ENCODE results near the gene MID1.

The MID1 gene

DNA sequence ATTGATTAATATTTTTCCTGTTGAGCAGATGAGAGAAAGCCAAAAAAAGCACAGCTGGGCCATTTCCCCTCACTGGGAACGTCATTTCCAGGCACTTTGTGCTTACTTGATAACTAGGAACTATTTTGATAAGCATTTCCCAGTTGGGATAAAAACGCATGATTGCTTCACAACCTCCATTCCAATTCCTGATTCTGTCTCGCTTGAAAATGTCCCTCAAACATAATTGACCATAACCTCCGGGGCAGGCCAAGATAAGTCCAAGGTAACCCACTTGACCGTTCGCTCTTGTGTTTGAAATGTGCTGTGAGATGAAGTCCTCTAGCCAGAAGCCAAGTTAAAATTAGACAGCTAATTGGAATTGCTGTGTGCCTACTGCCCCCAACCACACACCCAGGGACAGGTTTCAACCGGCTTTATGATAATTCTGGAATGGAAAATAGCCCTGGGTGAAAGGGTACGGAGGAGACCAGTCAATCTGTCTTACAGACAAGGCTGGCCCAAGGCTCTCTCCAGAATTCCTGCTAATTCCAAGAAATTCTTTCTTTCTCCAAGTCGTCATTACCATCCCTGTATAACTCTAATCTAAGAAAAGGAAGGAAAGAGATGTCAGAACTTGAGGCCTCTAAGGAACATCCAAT lies 137.1 kb downstream of the MID1 start:
- DNase-seq: no peak

DNA sequence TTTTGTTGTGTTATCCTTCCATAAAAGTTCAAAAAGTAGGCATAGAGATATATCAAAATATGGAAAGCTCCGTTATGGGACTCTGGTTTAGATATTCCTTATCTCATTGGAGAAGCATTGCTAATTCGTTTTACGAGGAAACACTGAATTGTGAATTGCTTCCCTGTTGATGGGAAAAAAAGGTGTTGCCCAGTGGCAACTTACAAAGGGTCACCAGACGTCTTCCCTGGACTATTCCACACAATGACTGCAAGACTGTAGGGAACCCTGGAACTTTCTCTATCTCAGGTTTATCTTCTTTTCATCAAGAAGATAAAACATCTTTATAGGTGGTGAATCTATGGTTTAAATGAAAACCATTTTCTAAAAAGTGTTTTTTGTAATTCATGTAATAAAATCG lies 137.7 kb downstream of the MID1 start:
- DNase-seq: no peak

DNA sequence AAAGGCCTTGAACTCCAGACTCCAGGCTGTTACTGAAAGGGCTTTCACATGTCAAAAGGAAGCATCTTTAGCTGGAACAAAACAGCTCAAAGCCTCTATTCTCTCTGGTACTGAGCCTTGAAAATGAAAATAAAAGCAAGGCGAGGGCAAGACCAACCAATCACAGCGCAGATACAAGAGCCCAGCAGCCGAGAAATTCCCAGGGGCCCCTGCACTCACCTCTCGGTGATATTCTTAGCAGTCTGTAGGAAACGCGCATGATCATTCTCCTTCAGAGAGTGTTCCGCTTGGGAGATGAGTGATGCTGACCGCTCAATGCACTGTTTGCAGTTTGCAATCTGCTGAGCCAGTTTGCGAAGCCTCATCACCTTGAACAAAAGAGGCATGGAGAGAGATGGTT lies 138.1 kb downstream of the MID1 start:
- DNase-seq: no peak

DNA sequence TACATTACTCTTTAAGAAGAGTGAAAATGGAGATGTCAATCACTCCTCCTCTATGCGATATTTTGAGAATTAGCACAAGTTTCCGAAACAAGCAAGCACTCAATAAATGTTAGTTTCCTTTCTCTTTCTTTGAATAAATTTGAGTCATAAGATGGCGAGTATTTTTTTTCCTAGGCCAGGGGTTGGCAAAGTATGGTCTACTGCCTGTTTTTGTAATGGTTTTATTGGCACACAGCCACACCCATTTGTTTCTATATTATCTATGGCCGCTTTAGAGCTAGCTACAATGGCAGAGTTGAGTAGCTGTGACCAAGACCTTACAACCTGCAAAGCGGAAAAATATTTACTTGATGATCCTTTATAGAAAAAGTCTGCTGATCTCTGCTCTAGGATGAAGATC lies 139.5 kb downstream of the MID1 start:
- no peak for DNase-seq

DNA sequence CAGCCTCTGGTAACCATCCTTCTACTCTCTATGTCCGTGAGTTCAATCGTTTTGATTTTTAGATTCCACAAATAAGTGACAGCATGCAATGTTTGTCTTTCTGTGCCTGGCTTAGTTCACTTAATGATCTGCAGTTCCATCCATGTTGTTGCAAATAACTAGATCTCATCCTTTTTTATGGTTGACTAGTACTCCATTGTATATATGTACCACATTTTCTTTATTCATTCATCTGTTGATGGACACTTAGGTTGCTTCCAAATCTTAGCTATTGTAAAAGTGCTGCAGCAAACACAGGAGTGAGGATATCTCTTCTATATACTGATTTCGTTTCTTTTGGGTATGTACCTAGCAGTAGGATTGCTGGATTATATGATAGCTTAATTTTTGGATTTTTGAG lies 140.9 kb downstream of the MID1 start:
- no peak for DNase-seq

DNA sequence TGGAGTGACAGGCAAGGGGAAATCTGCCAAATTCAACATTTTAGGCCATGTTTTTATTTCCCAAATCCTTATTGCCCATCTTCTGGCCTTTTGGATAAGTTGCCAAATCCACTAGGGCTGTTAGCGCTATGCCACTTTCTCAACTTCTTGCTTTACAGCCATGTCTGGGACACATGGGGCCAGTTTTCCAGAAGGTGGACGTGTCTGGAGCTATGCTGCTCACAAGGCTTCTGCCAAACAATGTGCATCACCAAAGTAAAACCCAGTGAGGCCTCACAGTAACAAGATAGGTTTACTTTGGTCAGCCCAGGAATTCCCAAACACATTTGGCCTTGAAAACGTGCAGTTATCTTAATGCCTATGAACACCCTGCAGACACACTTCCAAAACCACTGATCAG lies 142.9 kb downstream of the MID1 start:
- DNase-seq: no peak

DNA sequence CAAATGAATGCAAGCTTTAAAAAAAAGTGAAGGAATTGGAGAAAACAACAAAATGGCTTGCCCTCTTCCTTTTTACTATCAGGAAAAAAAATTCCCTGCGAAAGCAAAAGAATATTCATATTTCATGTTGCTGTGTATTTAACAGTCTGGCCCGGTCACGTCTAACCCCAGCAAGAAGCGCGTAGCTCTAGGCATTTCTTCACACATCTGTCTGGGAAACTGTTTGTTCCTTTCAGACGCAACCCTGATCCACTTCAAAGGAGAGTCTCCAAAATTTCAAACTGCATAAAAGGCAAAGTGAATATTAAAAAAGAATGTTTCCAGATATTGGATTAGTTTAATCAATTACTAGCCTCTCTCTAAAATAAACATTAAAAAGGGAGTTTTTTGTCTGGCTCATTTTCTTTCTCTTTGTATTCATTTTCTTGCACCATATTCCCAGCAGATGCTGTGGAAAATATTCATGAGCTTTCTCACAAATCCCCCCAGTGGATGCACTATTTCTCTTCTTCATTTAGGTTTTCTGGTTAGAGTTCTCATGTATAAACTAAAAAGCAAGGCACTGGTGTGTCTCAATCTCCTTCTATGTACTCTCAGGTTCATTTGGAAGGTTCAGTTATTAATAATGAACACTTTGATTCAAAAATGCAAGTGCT lies 145.3 kb downstream of the MID1 start:
- no peak for DNase-seq

DNA sequence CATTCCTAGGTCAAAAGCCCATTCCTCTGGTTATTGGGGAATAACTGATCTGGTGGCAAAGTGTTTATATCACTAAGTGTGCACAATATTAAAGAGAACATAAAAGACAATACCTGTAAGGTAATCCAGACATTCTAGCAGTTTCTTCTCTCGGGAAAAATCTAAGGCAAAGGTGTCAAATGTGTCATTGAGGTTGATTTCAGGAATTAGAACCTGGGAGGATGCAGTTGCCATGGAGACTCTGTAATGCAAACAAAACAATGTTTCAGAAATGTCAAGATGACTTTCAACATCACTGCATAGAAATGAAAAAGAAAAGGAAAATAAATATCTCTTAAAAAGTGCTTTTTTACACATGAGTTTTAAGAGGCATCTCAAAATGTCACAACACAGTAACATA lies 145.9 kb downstream of the MID1 start:
- DNase-seq: no peak

DNA sequence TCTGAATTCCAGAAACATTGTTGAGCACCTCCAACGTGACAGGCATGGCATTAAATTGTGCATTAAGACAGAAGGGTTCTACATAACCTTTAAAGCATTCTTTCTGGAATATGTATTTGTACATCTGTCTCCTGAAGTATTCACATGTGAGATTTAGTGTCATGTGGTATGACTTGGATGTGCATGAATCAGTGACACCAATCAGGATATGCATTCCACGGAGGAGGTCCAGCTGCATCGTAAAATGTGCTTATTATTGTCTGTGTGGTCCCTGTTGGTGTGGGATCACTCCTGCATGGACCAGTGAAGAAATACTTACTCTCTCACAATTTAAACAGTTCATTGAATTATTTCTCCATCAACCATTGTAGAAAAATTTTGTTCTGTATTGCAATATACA lies 149.0 kb downstream of the MID1 start:
- DNase-seq: no peak

DNA sequence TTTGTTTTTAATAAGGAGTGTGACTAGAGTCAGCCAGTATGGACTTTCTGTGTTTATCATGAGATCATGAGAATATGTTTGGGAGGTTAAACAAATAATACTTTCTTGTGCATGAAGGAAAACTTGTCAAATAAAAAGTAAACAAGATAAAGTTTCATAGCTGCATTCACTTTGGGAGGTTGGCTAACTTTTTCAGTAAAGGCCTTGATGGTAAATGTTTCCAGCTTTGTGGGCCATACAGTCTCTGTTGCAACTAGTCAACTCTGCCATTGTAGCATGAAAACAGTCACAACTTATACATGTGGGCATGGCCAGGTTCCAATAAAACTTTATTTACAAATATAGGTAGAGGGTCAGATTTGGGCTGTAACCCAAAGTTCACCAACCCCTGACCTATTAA lies 150.4 kb downstream of the MID1 start:
- DNase-seq: no peak

DNA sequence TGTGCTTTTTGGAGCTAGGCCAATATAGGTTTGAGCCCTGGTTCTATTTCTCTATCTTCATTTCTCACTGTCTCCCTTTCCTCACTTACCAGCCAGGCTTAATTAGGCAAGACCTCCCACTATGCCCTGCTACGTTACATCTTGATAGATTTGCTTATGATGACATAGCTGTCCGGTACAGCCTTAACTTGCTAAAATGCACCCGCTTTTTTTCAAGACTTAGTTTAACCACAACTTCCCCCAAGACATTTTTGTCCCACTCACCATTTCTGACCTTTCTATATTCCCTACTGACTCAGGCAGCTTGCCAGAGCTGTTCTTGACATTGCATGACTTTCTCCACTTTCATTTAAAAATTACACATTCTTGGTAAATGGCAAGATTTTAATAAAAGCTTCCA lies 152.6 kb downstream of the MID1 start:
- DNase-seq: peak; percentile 26

DNA sequence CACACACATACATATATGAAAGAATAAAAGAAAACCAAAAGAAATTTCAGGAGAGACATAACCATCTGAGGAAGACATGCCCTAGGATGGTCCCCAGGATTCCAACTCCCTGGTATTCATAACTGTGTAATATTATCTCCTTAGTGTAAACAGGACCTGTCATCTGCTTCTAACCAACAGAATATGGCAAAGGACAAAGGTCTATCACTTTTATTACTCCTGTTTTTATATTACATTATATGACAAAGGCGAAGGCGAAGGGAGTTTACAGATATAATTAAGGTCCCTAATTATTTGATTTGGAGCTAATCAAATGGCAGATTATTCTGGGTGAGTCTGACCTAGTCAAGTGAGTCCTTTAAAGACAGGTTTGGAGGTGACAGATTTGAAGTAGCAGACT lies 155.1 kb downstream of the MID1 start:
- no peak for DNase-seq

DNA sequence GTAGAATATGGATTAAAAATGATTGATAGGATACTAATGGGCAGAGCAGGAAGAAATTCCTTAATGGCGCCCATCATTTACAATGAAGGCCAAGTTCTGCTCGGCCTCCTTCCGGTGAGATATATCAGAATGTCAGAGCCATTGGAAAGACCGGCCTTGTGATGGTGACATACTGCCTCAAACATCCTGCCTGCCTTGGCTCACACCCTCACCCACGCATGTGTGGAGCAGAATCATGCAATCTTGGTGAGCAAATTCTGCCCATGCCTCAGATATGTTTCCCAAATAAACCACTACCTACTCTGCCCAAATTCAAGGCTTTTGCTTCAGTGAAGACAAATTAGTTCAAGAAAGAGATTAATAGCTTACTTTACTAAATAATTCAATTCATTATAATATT lies 163.3 kb downstream of the MID1 start:
- DNase-seq: no peak

DNA sequence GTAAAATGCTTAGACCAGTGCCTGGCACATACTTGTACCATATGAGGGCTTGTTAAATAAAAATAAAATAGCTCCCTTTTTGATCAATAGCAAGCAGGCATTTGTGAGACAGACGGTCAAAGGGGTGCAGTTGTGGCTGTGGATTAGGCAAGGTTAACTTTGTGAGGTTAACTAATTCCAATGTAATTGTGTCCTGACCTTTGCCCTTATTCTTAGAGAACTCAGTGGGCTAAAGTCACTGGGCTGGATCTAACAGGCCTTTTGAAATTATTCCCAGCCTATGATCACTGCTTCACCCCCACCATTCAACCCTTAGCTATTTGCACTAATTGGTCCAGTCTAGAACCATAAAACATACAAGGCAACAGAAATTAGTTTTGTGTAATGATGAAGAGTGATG lies 166.4 kb downstream of the MID1 start:
- DNase-seq: no peak

DNA sequence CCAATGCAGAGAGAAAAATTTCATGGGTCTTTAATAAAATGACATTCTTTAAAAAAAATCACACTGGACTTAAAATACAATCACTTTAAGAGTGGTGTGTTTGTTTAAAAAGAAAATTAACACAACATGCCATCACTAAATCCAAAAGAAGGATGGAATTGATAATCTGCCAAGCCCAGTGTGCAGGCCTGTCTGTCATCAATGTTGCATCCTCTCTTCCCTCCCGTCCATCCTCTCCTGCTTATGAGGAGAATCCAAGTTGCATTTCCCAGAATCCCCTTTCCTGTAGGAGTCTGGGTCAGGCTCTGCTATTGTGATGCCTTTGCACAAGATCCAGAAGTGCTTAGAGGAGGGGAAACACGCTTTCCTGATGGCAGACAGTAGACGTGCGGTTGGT lies 169.4 kb downstream of the MID1 start:
- no peak for DNase-seq

DNA sequence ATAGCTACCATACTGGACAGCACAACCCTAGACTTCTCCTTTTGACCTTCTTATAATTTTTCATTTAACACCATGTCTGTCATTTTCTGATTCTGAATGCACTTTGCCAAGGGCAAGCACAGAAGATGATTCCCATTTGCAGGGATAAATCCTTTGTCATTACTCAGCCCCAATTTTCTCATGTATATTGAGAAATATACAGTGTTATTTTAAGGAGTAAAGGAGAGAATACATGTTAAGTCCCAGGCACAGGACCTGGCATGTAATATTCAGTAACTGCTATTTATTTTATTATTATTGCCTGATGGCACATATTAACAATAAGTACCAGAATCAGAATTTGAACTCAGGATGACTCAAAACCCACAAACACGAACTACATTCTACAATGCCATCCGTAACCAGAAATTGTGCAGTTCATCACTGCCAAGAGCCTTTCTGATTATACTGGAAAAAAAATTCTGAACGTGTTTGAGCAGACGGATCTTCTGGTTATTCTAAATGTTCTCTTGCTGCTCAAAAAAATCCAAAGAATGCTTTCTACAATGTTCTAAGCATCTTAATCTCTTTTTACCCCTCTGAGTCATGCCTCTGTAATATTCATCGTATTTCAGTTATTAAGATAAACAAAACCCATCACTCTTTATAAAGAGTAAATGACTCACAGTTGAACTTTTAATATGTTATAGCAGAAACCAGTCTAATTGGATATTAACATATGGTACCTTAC lies 170.0 kb downstream of the MID1 start:
- DNase-seq: no peak

DNA sequence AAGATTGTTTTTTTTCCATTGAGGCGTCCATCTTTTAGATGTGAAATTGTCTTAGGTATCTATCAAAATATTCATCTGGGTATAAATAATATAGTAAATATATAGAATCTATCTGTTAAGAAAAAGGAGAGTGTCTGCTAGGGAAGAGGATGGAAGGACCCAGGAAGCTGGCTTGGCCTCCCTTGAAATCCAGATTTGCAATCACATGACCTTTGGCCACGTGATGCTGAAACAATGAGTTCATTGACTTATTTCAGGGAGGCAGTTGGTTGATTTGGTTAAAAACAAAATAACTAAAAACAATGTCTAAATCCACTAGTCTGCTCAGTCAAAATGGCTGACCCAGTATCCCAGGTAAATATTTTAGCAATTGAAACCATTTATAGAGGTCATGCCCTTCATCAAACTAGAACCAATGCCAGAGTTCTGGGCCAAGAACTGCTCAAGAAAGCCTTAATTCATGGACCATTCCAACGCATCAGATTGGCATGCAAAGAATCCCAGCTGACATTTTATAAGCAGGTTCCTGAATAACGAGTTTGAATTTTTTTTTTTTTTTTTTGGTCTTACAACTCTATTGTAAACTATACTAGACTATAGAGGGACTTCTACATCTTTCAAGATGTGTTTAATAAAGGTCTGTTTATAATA lies 172.7 kb downstream of the MID1 start:
- no peak for DNase-seq

DNA sequence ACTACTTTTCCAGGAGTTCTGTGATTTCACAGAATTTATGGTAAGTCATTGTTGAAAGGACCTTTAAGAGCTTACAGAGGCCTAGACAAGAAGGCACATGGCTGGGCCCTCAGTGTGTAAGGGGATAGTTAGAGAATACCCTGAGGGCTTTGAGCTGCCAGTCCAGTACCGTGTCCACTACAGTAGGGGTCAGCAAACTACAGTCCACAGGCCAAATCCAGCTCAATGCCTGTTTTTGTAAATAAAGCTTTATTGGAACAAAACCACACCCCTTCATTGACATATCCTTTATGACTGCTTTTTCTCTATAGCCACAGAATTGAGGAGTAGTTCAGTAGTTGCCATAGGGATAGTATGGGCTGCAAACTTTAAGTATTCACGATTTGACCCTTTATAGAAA lies 176.2 kb downstream of the MID1 start:
- DNase-seq: no peak

DNA sequence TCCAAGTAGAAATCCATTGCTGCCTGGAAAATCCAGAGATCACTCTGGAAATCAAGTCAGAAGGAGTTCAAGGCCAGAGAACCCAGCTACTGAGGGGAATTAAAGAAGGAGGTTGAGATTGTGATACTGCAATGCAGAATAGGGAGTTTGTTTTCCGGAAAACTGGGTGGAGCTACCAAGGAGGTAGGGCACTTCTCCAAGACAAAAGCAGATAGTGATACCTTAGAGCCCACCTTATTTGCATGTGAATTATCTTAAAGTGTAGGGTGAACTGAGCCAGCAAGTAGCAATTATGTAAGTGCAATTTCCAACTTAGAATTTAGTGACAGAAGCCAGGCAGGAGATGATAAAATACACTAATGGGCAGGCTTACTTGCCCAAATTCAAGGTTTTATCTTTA lies 178.9 kb downstream of the MID1 start:
- DNase-seq: no peak

DNA sequence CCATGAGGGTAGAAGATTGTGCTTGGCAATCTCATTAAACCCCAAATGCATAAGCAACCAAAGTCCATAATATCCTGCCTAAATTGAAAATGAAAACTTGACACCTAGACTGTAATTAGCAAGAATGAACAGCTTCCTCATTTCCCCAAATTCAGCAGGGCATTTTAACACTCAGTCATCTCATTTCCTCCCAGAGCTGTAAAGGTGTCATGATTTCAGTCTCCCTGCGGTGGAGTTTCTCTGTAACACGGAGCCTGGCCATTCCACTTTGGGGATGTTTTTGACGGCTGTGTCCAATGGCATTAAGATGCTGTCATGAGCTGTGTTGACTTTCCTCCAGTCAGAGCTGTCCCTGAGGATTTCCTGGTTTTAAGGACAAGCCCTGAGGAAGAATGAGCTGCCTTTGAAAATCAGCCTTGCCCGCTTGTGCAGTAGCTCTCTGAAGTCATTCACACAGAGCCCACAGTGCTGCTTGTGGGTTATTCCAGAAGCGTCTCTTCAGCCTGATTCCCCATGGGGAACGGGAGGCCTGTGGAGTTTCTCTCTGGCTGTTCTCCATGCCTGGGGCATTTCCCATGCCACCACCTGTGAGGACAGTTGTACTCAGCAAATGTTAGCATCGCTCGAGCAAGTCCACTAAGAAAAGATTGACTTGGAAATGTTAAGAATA lies 187.0 kb downstream of the MID1 start:
- DNase-seq: no peak

DNA sequence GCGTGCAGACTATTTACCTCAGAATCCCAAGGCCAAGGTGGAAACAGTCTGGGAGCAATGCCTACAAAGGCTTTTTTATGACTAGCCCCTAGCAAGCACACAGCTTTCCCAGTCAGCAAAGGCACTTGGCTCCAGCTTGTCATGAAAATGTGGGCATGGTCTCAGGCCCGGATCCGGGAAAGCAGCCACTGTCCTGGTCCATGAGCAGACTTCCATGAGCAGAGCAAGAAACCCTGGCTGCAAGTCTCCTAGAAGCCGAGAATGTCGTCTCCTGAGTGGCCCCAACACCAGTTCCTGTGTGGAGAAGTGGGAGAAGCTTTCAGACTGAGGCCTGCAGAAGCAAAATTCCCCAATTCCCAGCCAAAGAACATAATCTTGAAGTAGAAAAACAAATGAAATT lies 190.5 kb downstream of the MID1 start:
- no peak for DNase-seq

DNA sequence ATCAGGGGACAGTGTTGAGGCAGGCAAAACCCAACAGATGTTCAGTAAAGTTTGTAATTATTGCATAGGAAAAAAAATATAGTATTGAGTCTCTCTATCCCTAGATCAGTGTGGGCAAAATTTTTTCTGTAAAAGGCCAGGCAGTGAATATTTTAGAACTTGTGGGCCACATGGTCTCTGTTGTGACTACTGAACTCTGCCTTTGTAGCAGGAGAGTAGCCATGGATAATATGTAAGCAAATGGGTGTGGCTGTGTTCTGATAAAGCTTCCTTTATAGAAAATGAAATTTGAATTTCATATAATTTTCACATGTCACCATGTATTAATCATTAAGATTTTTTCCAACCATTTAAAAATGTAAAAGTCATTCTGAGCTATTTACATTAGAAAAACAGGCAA lies 193.1 kb downstream of the MID1 start:
- no peak for DNase-seq

DNA sequence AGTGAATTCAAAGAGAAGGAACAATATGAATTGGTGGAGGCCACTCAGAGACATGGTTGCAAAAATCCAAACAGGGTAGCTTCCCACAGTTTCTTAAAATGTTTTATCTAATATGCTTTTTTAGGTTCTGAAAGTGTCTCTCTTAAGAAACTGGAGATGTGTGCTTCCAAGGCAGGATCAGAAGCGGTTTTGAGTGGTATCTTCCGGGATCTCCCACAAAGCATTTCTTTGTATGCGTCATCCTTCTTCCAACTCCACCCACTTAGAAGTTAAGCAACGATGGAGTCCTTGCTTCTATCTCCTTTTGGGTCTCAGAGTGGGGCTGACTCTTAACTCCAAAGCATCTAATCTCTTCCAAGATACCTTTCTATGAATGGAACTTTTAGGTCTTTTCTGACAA lies 196.7 kb downstream of the MID1 start:
- no peak for DNase-seq

DNA sequence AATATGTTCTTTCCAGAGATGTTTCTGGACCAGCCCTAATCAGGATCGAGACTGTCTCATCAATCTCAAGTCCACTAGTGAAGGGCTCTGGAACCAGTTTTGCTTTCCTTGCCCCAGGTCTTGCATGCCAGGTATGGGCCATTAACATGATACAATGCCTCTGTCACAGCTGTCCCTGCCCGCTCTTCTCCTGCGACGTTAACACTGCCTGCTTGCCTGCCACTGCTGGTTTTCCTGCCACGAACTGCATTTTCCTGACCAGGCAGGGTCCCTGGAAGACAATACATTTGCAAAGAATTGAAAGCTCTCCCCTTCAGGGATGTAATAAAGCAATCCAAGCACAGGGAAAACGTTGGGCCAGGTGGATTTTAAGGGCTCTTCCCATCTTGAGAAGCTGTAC lies 200.3 kb downstream of the MID1 start:
- no peak for DNase-seq

Measured in KG1 (cell line).